Subcutaneous abdominal adipose tissue (tissue), 5 donors: ENCODE data around the gene GMDS.

ENCODE experiments used
- H3K27ac ChIP-seq: one replicate; pipeline ENCODE4 v1.7.0; 2013; ENCODE audit warnings: low read depth, mild to moderate bottlenecking, inconsistent platforms, low read length, moderate library complexity
- H3K27me3 ChIP-seq, 5 donors: one replicate each; pipeline ENCODE4 v1.7.0; 2013; ENCODE audit warnings: low read length in 5 of 5, inconsistent platforms in 1 of 5; ENCODE audit not compliant: control insufficient read depth in 5 of 5, insufficient read depth in 4 of 5
- H3K36me3 ChIP-seq, 5 donors: one replicate each; pipeline ENCODE4 v1.7.0; 2013; ENCODE audit warnings: low read length in 5 of 5; ENCODE audit not compliant: control insufficient read depth in 5 of 5, insufficient read depth in 5 of 5
- H3K4me1 ChIP-seq, 5 donors: one replicate each; pipeline ENCODE4 v1.7.0; 2013; ENCODE audit warnings: low read length in 5 of 5, mild to moderate bottlenecking in 3 of 5, moderate library complexity in 1 of 5; ENCODE audit not compliant: control insufficient read depth in 5 of 5, insufficient read depth in 5 of 5
- H3K4me3 ChIP-seq, 5 donors: one replicate each; pipeline ENCODE4 v1.7.0; 2013; ENCODE audit warnings: low read length in 5 of 5, low read depth in 1 of 5
- H3K9ac ChIP-seq, 5 donors: one replicate each; pipeline ENCODE4 v1.7.0; 2013; ENCODE audit warnings: low read length in 5 of 5, mild to moderate bottlenecking in 4 of 5, moderate library complexity in 3 of 5
- H3K9me3 ChIP-seq, 5 donors: one replicate each; pipeline ENCODE4 v1.7.0; 2013; ENCODE audit warnings: low read length in 5 of 5; ENCODE audit not compliant: control insufficient read depth in 5 of 5
- donor health status: healthy.
- donor health status: healthy.
- donor health status: healthy.
- donor health status: healthy.
- donor health status: healthy.

The GMDS gene

DNA sequence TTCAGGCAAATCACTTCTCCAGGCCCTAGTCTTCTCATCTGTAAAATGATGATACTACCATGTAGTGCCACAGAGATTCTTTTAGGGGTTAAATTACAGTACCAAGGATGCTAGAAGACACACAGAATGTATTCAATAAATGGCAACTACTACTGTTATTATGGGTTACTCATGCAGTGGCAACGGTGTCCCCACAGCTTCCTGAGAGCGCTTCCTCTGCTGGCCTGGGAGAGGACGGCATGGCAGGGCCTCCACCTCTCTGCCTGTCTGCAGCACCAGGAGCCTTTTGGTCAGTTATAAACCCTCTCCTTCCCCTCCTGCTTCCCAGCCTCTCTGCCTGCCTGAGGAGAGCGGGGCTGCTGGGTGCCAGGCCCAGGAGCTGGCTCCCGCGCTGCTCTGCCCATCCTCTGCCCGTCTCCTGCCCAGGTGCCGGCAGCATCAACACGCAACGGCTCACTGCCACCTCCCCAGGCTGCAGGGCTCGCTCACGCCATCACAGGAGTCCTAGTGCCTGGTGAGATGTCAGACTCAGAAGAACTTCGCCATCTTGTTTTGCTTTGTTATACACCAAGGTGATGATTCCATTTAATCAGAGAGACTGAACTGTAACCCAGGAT is 465.0 kb downstream of the GMDS start:
- Histone ChIP-seq H3K9ac (no peak overlapping the region), H3K27me3 (no peaks in the 10 kb centered on the region), H3K36me3 (no peaks in the 10 kb centered on the region), H3K4me1 (peaks cover 0 to 11% (median 6%) of the 10 kb centered on the region in 5 donors), H3K4me3 (no peak overlapping the region), H3K9me3 (no peaks in the 10 kb centered on the region), H3K27ac (no peak overlapping the region)

- H3K27me3 ChIP-seq, result no peaks in the 10 kb centered on the region
- no peak overlapping the region for H3K9ac ChIP-seq
- no peak overlapping the region for H3K27ac ChIP-seq
- no peaks in the 10 kb centered on the region for H3K36me3 ChIP-seq
- no peak overlapping the region for H3K4me3 ChIP-seq
- H3K4me1 ChIP-seq, result peaks cover 0 to 7% (median 0%) of the 10 kb centered on the region in 5 donors
- H3K9me3 ChIP-seq, result no peaks in the 10 kb centered on the region
Observed at GRCh38 chr6:1778686-1779235, 466.6 kb downstream of the GMDS start.

- Histone ChIP-seq H3K27me3 (no peaks in the 10 kb centered on the region), H3K9me3 (no peaks in the 10 kb centered on the region), H3K4me1 (peaks cover 0 to 7% (median 0%) of the 10 kb centered on the region in 5 donors), H3K27ac (no peak overlapping the region), H3K36me3 (no peaks in the 10 kb centered on the region), H3K9ac (no peak overlapping the region), H3K4me3 (no peak overlapping the region)
Observed at GRCh38 chr6:1777921-1778685, 467.3 kb downstream of the GMDS start.

- Histone ChIP-seq H3K27ac (no peak overlapping the region), H3K9ac (no peak overlapping the region), H3K4me3 (no peak overlapping the region), H3K27me3 (no peaks in the 10 kb centered on the region), H3K36me3 (no peaks in the 10 kb centered on the region), H3K9me3 (no peaks in the 10 kb centered on the region), H3K4me1 (peaks cover 0 to 8% (median 0%) of the 10 kb centered on the region in 5 donors)
Observed at GRCh38 chr6:1775441-1775840, 470.0 kb downstream of the GMDS start.

GRCh38 chr6:1774226-1774915 is 471.0 kb downstream of the GMDS start:
- Histone ChIP-seq H3K27me3 (no peaks in the 10 kb centered on the region), H3K27ac (no peak overlapping the region), H3K4me1 (peaks cover 0 to 8% (median 0%) of the 10 kb centered on the region in 5 donors), H3K4me3 (no peak overlapping the region), H3K9me3 (no peaks in the 10 kb centered on the region), H3K9ac (no peak overlapping the region), H3K36me3 (no peaks in the 10 kb centered on the region)

GRCh38 chr6:1773700-1774099 is 471.7 kb downstream of the GMDS start:
- Histone ChIP-seq H3K27me3 (no peaks in the 10 kb centered on the region), H3K9ac (no peak overlapping the region), H3K9me3 (no peaks in the 10 kb centered on the region), H3K36me3 (no peaks in the 10 kb centered on the region), H3K27ac (no peak overlapping the region), H3K4me3 (no peak overlapping the region), H3K4me1 (peaks cover 0 to 8% (median 0%) of the 10 kb centered on the region in 5 donors)

GRCh38 chr6:1770968-1771723 is 474.3 kb downstream of the GMDS start:
- H3K27me3 ChIP-seq, result no peaks in the 10 kb centered on the region
- no peaks in the 10 kb centered on the region for H3K36me3 ChIP-seq
- no peak overlapping the region for H3K9ac ChIP-seq
- H3K9me3 ChIP-seq, result no peaks in the 10 kb centered on the region
- H3K27ac ChIP-seq, result no peak overlapping the region
- H3K4me1 ChIP-seq, result peaks cover 4 to 24% (median 14%) of the 10 kb centered on the region in 5 donors
- no peak overlapping the region for H3K4me3 ChIP-seq

GRCh38 chr6:1770435-1770843 is 475.0 kb downstream of the GMDS start:
- Histone ChIP-seq H3K9ac (no peak overlapping the region), H3K27ac (no peak overlapping the region), H3K4me3 (no peak overlapping the region), H3K36me3 (no peaks in the 10 kb centered on the region), H3K9me3 (no peaks in the 10 kb centered on the region), H3K4me1 (peaks cover 4 to 24% (median 14%) of the 10 kb centered on the region in 5 donors), H3K27me3 (no peaks in the 10 kb centered on the region)

- H3K4me1 ChIP-seq, result peaks cover 4 to 24% (median 18%) of the 10 kb centered on the region in 5 donors
- no peak overlapping the region for H3K27ac ChIP-seq
- H3K9me3 ChIP-seq, result no peaks in the 10 kb centered on the region
- no peak overlapping the region for H3K9ac ChIP-seq
- H3K4me3 ChIP-seq, result no peak overlapping the region
- no peaks in the 10 kb centered on the region for H3K27me3 ChIP-seq
- H3K36me3 ChIP-seq, result no peaks in the 10 kb centered on the region
Observed at GRCh38 chr6:1767481-1768246, 477.7 kb downstream of the GMDS start.
